HEK293 (cell line): ENCODE data around the gene BLMH.

Experiments used
- CTCF ChIA-PET: fragments of 350-600 bp; formaldehyde crosslinking; extraction: SDS; loops from one replicate; lab custom pipeline; 2021; ENCODE audit warnings: antibody characterized with exemption; lab: Yijun Ruan, JAX
- POLR2A ChIA-PET: fragments of 300-600 bp; formaldehyde crosslinking; extraction: SDS; loops from one replicate; lab custom pipeline; 2020; ENCODE audit warnings: antibody characterized with exemption, inconsistent platforms; lab: Yijun Ruan, JAX
- H3K27ac ChIP-seq: fragments of 200-500 bp; sonication (Bioruptor generic); 2 replicates; pipeline ENCODE4 v1.5.1; 2014; ENCODE audit warnings: low read depth, low read length, control low read depth, inconsistent platforms; ENCODE audit errors: extremely low read depth
- H3K36me3 ChIP-seq, 2 experiments: fragments of 200-500 bp in 1 of 2; sonication (Bioruptor generic) in 1 of 2; 1 replicate in 1 of 2; 2 replicates in 1 of 2; pipeline ENCODE4 v1.5.1; 2014 to 2017; ENCODE audit warnings: inconsistent platforms in 2 of 2, low read length in 2 of 2; ENCODE audit not compliant: control insufficient read depth in 2 of 2, insufficient read depth in 1 of 2
- H3K4me1 ChIP-seq: fragments of 200-500 bp; sonication (Bioruptor generic); 2 replicates; pipeline ENCODE4 v1.5.1; 2014; ENCODE audit warnings: mild to moderate bottlenecking, low read length, inconsistent platforms; ENCODE audit not compliant: control insufficient read depth, insufficient read depth
- H3K4me3 ChIP-seq: 2 replicates; pipeline ENCODE4 v1.5.1; 2011; ENCODE audit warnings: low read depth, mild to moderate bottlenecking, control low read depth, low read length, moderate library complexity
- H3K9me3 ChIP-seq: fragments of 200-500 bp; sonication (Bioruptor generic); 2 replicates; pipeline ENCODE4 v1.5.1; 2014; ENCODE audit warnings: low read depth, low read length, inconsistent platforms; ENCODE audit not compliant: control insufficient read depth, insufficient read depth
- EGR2 ChIP-seq: fragments of 450-650 bp; formaldehyde crosslinking; IDR thresholded peaks from 2 replicates; pipeline ENCODE4 v1.5.1; 2016; ENCODE audit warnings: low read depth, missing biosample characterization, missing genetic modification characterization
- KLF9 ChIP-seq: fragments of 450-650 bp; formaldehyde crosslinking; IDR thresholded peaks from 2 replicates; pipeline ENCODE4 v1.5.1; 2016; ENCODE audit warnings: missing biosample characterization, missing genetic modification characterization, low read depth
- SETDB1 ChIP-seq: IDR thresholded peaks from one replicate; pipeline ENCODE4 v1.6.1; 2017; ENCODE audit warnings: mild to moderate bottlenecking, low read length, moderate library complexity, mixed read lengths; ENCODE audit not compliant: insufficient read length
- YY2 ChIP-seq: fragments of 450-650 bp; formaldehyde crosslinking; IDR thresholded peaks from 2 replicates; pipeline ENCODE4 v1.5.1; 2016; ENCODE audit warnings: missing biosample characterization, missing genetic modification characterization
- ZBTB8A ChIP-seq: fragments of 450-650 bp; formaldehyde crosslinking; IDR thresholded peaks from 2 replicates; pipeline ENCODE4 v1.5.1; 2016; ENCODE audit warnings: missing biosample characterization, missing genetic modification characterization
- ZNF10 ChIP-seq: fragments of 450-650 bp; formaldehyde crosslinking; IDR thresholded peaks from 2 replicates; pipeline ENCODE4 v1.5.1; 2017; ENCODE audit warnings: missing biosample characterization, missing genetic modification characterization
- ZNF121 ChIP-seq: fragments of 450-650 bp; formaldehyde crosslinking; IDR thresholded peaks from 2 replicates; pipeline ENCODE4 v1.5.1; 2016; ENCODE audit warnings: missing biosample characterization, missing genetic modification characterization
- ZNF132 ChIP-seq: fragments of 450-650 bp; formaldehyde crosslinking; IDR thresholded peaks from 2 replicates; pipeline ENCODE4 v1.5.1; 2017; ENCODE audit warnings: missing biosample characterization, missing genetic modification characterization, borderline replicate concordance
- ZNF133 ChIP-seq: fragments of 450-650 bp; formaldehyde crosslinking; IDR thresholded peaks from 2 replicates; pipeline ENCODE4 v1.5.1; 2016; ENCODE audit warnings: missing biosample characterization, missing genetic modification characterization
- ZNF146 ChIP-seq: fragments of 450-650 bp; formaldehyde crosslinking; IDR thresholded peaks from 2 replicates; pipeline ENCODE4 v1.5.1; 2016; ENCODE audit warnings: missing biosample characterization, missing genetic modification characterization
- ZNF155 ChIP-seq: fragments of 450-650 bp; formaldehyde crosslinking; IDR thresholded peaks from 2 replicates; pipeline ENCODE4 v1.5.1; 2016; ENCODE audit warnings: missing biosample characterization, missing genetic modification characterization
- ZNF311 ChIP-seq: fragments of 450-650 bp; formaldehyde crosslinking; IDR thresholded peaks from 2 replicates; pipeline ENCODE4 v1.5.1; 2017; ENCODE audit warnings: missing biosample characterization, missing genetic modification characterization, borderline replicate concordance
- ZNF521 ChIP-seq: fragments of 450-650 bp; formaldehyde crosslinking; IDR thresholded peaks from 2 replicates; pipeline ENCODE4 v1.5.1; 2017; ENCODE audit warnings: missing biosample characterization, mild to moderate bottlenecking, missing genetic modification characterization
- ZNF596 ChIP-seq: fragments of 450-650 bp; IDR thresholded peaks from 2 replicates; pipeline ENCODE4 v1.5.0; 2018; ENCODE audit warnings: missing biosample characterization, mild to moderate bottlenecking, missing genetic modification characterization, moderate library complexity
- ZNF600 ChIP-seq: fragments of 450-650 bp; formaldehyde crosslinking; IDR thresholded peaks from 2 replicates; pipeline ENCODE4 v1.5.1; 2016; ENCODE audit warnings: missing biosample characterization, missing genetic modification characterization
- ZNF626 ChIP-seq: fragments of 450-650 bp; sonication (Bioruptor Pico); formaldehyde crosslinking; IDR thresholded peaks from 2 replicates; pipeline ENCODE4 v1.5.1; 2018; ENCODE audit warnings: missing biosample characterization, missing genetic modification characterization, inconsistent platforms
- ZNF776 ChIP-seq: fragments of 450-650 bp; formaldehyde crosslinking; IDR thresholded peaks from 2 replicates; pipeline ENCODE4 v1.5.0; 2017; ENCODE audit warnings: missing biosample characterization, missing genetic modification characterization, borderline replicate concordance
- TF ChIP-seq, protein P1 (sequence below): fragments of 450-650 bp; formaldehyde crosslinking; IDR thresholded peaks from 2 replicates; pipeline ENCODE4 v1.5.1; 2016; ENCODE audit warnings: missing biosample characterization, missing genetic modification characterization
- TF ChIP-seq, protein P2 (sequence below): fragments of 450-650 bp; formaldehyde crosslinking; IDR thresholded peaks from 2 replicates; pipeline ENCODE4 v1.5.1; 2016; ENCODE audit warnings: missing biosample characterization, missing genetic modification characterization
- TF ChIP-seq, protein P3 (sequence below): fragments of 450-650 bp; formaldehyde crosslinking; IDR thresholded peaks from 2 replicates; pipeline ENCODE4 v1.5.1; 2016; ENCODE audit warnings: missing biosample characterization, missing genetic modification characterization

The BLMH gene

DNA sequence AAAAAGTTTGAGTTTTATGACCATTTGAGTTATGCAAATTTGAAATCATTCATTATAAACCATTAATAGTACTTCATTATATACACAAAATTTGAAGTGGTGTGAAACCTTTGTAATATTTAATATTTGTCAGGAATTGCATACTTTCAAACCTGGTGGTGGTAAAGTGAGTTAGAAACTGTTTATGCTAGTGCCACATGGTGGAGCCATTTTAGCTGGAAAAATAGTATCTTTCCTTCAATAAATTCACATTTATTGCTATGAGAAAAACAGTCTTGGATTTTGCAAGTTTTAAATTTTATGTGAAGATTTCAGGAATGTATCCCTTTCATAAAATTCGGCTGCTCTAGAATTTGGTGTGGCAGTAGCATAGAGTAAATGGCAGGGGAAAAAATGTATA is 7.3 kb upstream of the BLMH start:
- no peak for TF ChIP-seq ZNF133 (tag by site-specific recombination)
- no peak for TF ChIP-seq ZNF132
- TF ChIP-seq, protein P1, sequence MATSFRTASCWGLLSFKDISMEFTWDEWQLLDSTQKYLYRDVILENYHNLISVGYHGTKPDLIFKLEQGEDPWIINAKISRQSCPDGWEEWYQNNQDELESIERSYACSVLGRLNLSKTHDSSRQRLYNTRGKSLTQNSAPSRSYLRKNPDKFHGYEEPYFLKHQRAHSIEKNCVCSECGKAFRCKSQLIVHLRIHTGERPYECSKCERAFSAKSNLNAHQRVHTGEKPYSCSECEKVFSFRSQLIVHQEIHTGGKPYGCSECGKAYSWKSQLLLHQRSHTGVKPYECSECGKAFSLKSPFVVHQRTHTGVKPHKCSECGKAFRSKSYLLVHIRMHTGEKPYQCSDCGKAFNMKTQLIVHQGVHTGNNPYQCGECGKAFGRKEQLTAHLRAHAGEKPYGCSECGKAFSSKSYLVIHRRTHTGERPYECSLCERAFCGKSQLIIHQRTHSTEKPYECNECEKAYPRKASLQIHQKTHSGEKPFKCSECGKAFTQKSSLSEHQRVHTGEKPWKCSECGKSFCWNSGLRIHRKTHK: no peak
- TF ChIP-seq ZNF155: no peak
- no peak for TF ChIP-seq ZNF626 (tag by site-specific recombination)
- no peak for TF ChIP-seq KLF9 (tag by site-specific recombination)
- no peak for TF ChIP-seq ZNF311 (tag by site-specific recombination)
- TF ChIP-seq ZNF596: no peak
- no peak for TF ChIP-seq ZNF10 (tag by site-specific recombination)
- no peak for TF ChIP-seq SETDB1
- TF ChIP-seq, protein P2, sequence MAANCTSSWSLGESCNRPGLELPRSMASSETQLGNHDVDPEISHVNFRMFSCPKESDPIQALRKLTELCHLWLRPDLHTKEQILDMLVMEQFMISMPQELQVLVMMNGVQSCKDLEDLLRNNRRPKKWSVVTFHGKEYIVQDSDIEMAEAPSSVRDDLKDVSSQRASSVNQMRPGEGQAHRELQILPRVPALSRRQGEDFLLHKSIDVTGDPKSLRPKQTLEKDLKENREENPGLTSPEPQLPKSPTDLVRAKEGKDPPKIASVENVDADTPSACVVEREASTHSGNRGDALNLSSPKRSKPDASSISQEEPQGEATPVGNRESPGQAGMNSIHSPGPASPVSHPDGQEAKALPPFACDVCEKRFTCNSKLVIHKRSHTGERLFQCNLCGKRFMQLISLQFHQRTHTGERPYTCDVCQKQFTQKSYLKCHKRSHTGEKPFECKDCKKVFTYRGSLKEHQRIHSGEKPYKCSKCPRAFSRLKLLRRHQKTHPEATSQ (tag by site-specific recombination): no peak
- Histone ChIP-seq H3K27ac (no peak overlapping the region), H3K4me1 (no peaks in the 10 kb centered on the region), H3K36me3 (no peaks in the 10 kb centered on the region), H3K4me3 (no peak overlapping the region), H3K9me3 (no peaks in the 10 kb centered on the region)
- CTCF ChIA-PET: interaction anchor here (1.1 kb wide), 1 partner anchor 38 kb away, joined by 3 read pairs; no protein-coding TSS in a partner anchor
- POLR2A ChIA-PET: no interaction called here

DNA sequence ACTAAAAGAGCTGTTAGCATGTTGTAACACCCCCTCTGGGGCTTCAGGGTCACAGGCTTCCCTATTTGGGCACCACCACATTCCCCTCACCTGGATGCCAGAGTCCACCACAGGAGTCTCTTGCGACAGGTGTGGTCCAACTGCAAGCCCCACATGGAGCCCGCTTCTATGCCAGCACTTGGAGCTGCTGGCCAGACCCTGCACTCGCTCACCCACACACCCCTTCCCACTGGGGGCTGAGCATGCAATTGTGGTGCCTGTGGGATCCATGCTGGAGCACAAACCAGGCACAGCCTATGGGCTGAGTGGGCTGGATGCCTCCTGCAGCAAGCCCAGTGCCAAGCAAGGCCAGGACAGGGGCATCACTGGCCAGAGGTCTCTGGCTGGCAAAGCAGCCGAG is 6.0 kb upstream of the BLMH start:
- Histone ChIP-seq H3K4me1 (no peaks in the 10 kb centered on the region), H3K27ac (no peak overlapping the region), H3K4me3 (no peak overlapping the region), H3K9me3 (no peaks in the 10 kb centered on the region), H3K36me3 (no peaks in the 10 kb centered on the region)
- TF ChIP-seq ZNF521 (tag by site-specific recombination) (no peak), YY2 (tag by site-specific recombination) (no peak), ZNF776 (tag by site-specific recombination) (no peak), ZNF121 (tag by site-specific recombination) (no peak), ZNF600 (tag by site-specific recombination) (no peak), ZNF146 (no peak), KLF9 (tag by site-specific recombination) (no peak), ZBTB8A (no peak), EGR2 (tag by site-specific recombination) (no peak)
- TF ChIP-seq, protein P3, sequence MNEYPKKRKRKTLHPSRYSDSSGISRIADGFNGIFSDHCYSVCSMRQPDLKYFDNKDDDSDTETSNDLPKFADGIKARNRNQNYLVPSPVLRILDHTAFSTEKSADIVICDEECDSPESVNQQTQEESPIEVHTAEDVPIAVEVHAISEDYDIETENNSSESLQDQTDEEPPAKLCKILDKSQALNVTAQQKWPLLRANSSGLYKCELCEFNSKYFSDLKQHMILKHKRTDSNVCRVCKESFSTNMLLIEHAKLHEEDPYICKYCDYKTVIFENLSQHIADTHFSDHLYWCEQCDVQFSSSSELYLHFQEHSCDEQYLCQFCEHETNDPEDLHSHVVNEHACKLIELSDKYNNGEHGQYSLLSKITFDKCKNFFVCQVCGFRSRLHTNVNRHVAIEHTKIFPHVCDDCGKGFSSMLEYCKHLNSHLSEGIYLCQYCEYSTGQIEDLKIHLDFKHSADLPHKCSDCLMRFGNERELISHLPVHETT (tag by site-specific recombination): no peak
- ChIA-PET POLR2A (no interaction called here), CTCF (interaction anchor here (0.6 kb wide), 1 partner anchor 171 kb away, joined by 5 read pairs; no protein-coding TSS in a partner anchor)
